Measurements from ENCODE around the gene AGTPBP1.

- no peak for TF ChIP-seq POLR2A (IDR thresholded peaks at IDR 0.05)
- TF ChIP-seq, protein P1, sequence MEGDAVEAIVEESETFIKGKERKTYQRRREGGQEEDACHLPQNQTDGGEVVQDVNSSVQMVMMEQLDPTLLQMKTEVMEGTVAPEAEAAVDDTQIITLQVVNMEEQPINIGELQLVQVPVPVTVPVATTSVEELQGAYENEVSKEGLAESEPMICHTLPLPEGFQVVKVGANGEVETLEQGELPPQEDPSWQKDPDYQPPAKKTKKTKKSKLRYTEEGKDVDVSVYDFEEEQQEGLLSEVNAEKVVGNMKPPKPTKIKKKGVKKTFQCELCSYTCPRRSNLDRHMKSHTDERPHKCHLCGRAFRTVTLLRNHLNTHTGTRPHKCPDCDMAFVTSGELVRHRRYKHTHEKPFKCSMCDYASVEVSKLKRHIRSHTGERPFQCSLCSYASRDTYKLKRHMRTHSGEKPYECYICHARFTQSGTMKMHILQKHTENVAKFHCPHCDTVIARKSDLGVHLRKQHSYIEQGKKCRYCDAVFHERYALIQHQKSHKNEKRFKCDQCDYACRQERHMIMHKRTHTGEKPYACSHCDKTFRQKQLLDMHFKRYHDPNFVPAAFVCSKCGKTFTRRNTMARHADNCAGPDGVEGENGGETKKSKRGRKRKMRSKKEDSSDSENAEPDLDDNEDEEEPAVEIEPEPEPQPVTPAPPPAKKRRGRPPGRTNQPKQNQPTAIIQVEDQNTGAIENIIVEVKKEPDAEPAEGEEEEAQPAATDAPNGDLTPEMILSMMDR (IDR thresholded peaks at IDR 0.05): no peak
These were observed 39.6 kb downstream of the AGTPBP1 start for GRCh38 chr9:85702191-85702590.
